ENCODE data around the gene OR5B3. TPM values are rescaled to one million over a fixed set of nuclear protein-coding genes. Genes with fewer than 3 reads are reported as not detected.
"Not testable (repeated sequence)": the region's sequence is repeated elsewhere in the genome, so short reads cannot be mapped to it uniquely, and the experiment has no call there.

OR5B3 gene
- polyA plus RNA-seq (ENCODE audit: insufficient read length): not detected

- DNase-seq: no peak
Observed at GRCh38 chr11:58406774-58407173, at the start of gene OR5B3. OR5B3 (minus strand) TSS chr11:58406874; CDS start chr11:58403409, 3,465 bp downstream.

- no peak for DNase-seq
Observed at GRCh38 chr11:58451585-58451984, 44.9 kb upstream of the OR5B3 start.

- no peak for DNase-seq
Observed at GRCh38 chr11:58446294-58446693, 39.6 kb upstream of the OR5B3 start.

- DNase-seq: no peak
Observed at GRCh38 chr11:58444300-58444699, 37.6 kb upstream of the OR5B3 start.

- DNase-seq: no peak
Observed at GRCh38 chr11:58442136-58442535, 35.5 kb upstream of the OR5B3 start, which contains the start of gene OR5B12. OR5B12 (minus strand) TSS chr11:58442236; CDS start chr11:58440151, 2,085 bp downstream.

- no peak for DNase-seq
Observed at GRCh38 chr11:58438486-58438885, 31.8 kb upstream of the OR5B3 start.

- no peak for DNase-seq
Observed at GRCh38 chr11:58434217-58434616, 27.5 kb upstream of the OR5B3 start.

- no peak for DNase-seq
Observed at GRCh38 chr11:58433638-58434203, 27.0 kb upstream of the OR5B3 start.

- DNase-seq: no peak
Observed at GRCh38 chr11:58429273-58429672, 22.6 kb upstream of the OR5B3 start.

- DNase-seq: no peak
Observed at GRCh38 chr11:58428021-58428420, 21.3 kb upstream of the OR5B3 start, which contains the start of gene OR5B2. OR5B2 (minus strand) TSS chr11:58428121; CDS start chr11:58423261, 4,860 bp downstream.

- DNase-seq: not testable (repeated sequence)
Observed at GRCh38 chr11:58399622-58400021, 7.1 kb downstream of the OR5B3 start.

- DNase-seq: no peak
Observed at GRCh38 chr11:58395581-58395980, 11.1 kb downstream of the OR5B3 start.

GRCh38 chr11:58394195-58394594, 12.5 kb downstream of the OR5B3 start:
- no peak for DNase-seq

- no peak for DNase-seq
Observed at GRCh38 chr11:58392746-58393145, 13.9 kb downstream of the OR5B3 start.

GRCh38 chr11:58391879-58392278, 14.8 kb downstream of the OR5B3 start:
- no peak for DNase-seq

GRCh38 chr11:58390551-58391063, 16.1 kb downstream of the OR5B3 start:
- DNase-seq: no peak

- no peak for DNase-seq
Observed at GRCh38 chr11:58358969-58359368, 47.7 kb downstream of the OR5B3 start, which contains the start of gene OR5B17. OR5B17 (minus strand) TSS chr11:58359069; CDS start chr11:58359069, 0 bp downstream.

- no peak for DNase-seq
Observed at GRCh38 chr11:58354727-58355126, 51.9 kb downstream of the OR5B3 start.

Other genes with a start within 250 kb of the OR5B3 start
- not detected for gene OR9Q2, start 217.8 kb downstream of the OR5B3 start, polyA plus RNA-seq (ENCODE audit: insufficient read length)
- not detected for gene OR1S2, start 202.7 kb downstream of the OR5B3 start, polyA plus RNA-seq (ENCODE audit: insufficient read length)
- not detected for gene OR1S1, start 194.2 kb downstream of the OR5B3 start, polyA plus RNA-seq (ENCODE audit: insufficient read length)
- gene OR10Q1, start 178.0 kb downstream of the OR5B3 start, polyA plus RNA-seq (ENCODE audit: insufficient read length): not detected
- not detected for gene OR10W1, start 138.6 kb downstream of the OR5B3 start, polyA plus RNA-seq (ENCODE audit: insufficient read length)
- not detected for gene OR5B17, start 47.8 kb downstream of the OR5B3 start, polyA plus RNA-seq (ENCODE audit: insufficient read length)
- not detected for gene OR5B2, start 21.2 kb upstream of the OR5B3 start, polyA plus RNA-seq (ENCODE audit: insufficient read length)
- not detected for gene OR5B12, start 35.4 kb upstream of the OR5B3 start, polyA plus RNA-seq (ENCODE audit: insufficient read length)
- not detected for gene OR5B21, start 101.2 kb upstream of the OR5B3 start, polyA plus RNA-seq (ENCODE audit: insufficient read length)
- gene LPXN, start 169.0 kb upstream of the OR5B3 start, polyA plus RNA-seq (ENCODE audit: insufficient read length): 5.0 TPM
- 37.7 TPM for gene ZFP91, start 172.2 kb upstream of the OR5B3 start, polyA plus RNA-seq (ENCODE audit: insufficient read length)
- gene CNTF, start 215.8 kb upstream of the OR5B3 start, polyA plus RNA-seq (ENCODE audit: insufficient read length): 0.61 TPM